Stimulated activated CD8-positive, alpha-beta memory T cell treated with anti-CD3 and anti-CD28 coated beads, Interleukin-15, amount 100 ng/mL, for 24 hours (primary cell): ENCODE data around the gene ADARB2.
"Not testable (repeated sequence)": the region's sequence is repeated elsewhere in the genome, so short reads cannot be mapped to it uniquely, and the experiment has no call there.

Source experiments
- DNase-seq: peaks from one replicate; pipeline ENCODE4 v3.0.0-alpha.2; 2020; ENCODE audit warnings: low read depth

ADARB2 gene

GRCh38 chr10:1406967-1407945 lies 330.1 kb downstream of the ADARB2 start:
- no peak for DNase-seq

GRCh38 chr10:1406132-1406966 lies 331.0 kb downstream of the ADARB2 start:
- DNase-seq = no peak

GRCh38 chr10:1404323-1405260 lies 332.7 kb downstream of the ADARB2 start:
- no peak for DNase-seq

GRCh38 chr10:1403508-1404322 lies 333.6 kb downstream of the ADARB2 start:
- no peak for DNase-seq

GRCh38 chr10:1402816-1403507 lies 334.4 kb downstream of the ADARB2 start:
- no peak for DNase-seq

- no peak for DNase-seq
These were observed 335.1 kb downstream of the ADARB2 start for GRCh38 chr10:1402016-1402770.

GRCh38 chr10:1401071-1401965 lies 336.0 kb downstream of the ADARB2 start:
- no peak for DNase-seq

- no peak for DNase-seq
These were observed 336.9 kb downstream of the ADARB2 start for GRCh38 chr10:1400101-1401070.

- no peak for DNase-seq
These were observed 337.8 kb downstream of the ADARB2 start for GRCh38 chr10:1399431-1400100.

GRCh38 chr10:1398626-1399410 lies 338.5 kb downstream of the ADARB2 start:
- no peak for DNase-seq

- not testable (repeated sequence) for DNase-seq
These were observed 339.2 kb downstream of the ADARB2 start for GRCh38 chr10:1398116-1398515.

- DNase-seq = no peak
These were observed 341.1 kb downstream of the ADARB2 start for GRCh38 chr10:1396297-1396635.

GRCh38 chr10:1395481-1396296 lies 341.6 kb downstream of the ADARB2 start:
- no peak for DNase-seq

- DNase-seq = no peak
These were observed 342.3 kb downstream of the ADARB2 start for GRCh38 chr10:1395025-1395480.
